K562 (cell line): ENCODE measurements around the gene PDGFD. TPM values are rescaled to one million over a fixed set of nuclear protein-coding genes. Genes with fewer than 3 reads are reported as not detected.

Source experiments
- AFF1 ChIP-seq, 2 experiments: fragments of 450-650 bp; IDR thresholded peaks; 2 replicates each; pipeline ENCODE4 v1.6.1; 2018; ENCODE audit warnings: mild to moderate bottlenecking in 2 of 2, low read depth in 1 of 2; ENCODE audit not compliant: partially characterized antibody in 2 of 2
- NR0B1 ChIP-seq: fragments of 450-650 bp; IDR thresholded peaks from one replicate; pipeline ENCODE4 v1.6.1; 2018; ENCODE audit warnings: mild to moderate bottlenecking, moderate library complexity; ENCODE audit not compliant: partially characterized antibody
- ZFP36 ChIP-seq: fragments of 150-350 bp; IDR thresholded peaks from 2 replicates; pipeline ENCODE4 v1.6.1; 2018; ENCODE audit warnings: low read length, low read depth; ENCODE audit not compliant: partially characterized antibody
- polyA plus RNA-seq, 8 experiments: library from polyadenylated mRNA; depleted of rRNA in 4 of 8; stranded (reverse) in 5 of 8; unstranded in 3 of 8; fragments of >200 nt; fragmentation: Nextera tagmentation in 2 of 8; fragmentation: Illumina TruSeq in 1 of 8; extraction: Ambion mirVana in 2 of 8; extraction: Trizol in 1 of 8; gene quantifications; 2 replicates each; pipeline versions ENCODE4 v1.2.1 to v1.2.3, GENCODE V29; 2011 to 2014; ENCODE audit warnings: inconsistent platforms in 1 of 8, missing spikeins in 1 of 8
- total RNA-seq, 7 experiments: library from RNA; depleted of rRNA in 6 of 7; stranded (reverse); fragments of >200 nt in 6 of 7; fragmentation: Illumina TruSeq in 2 of 7; extraction: Trizol in 2 of 7; gene quantifications; 2 replicates each; pipeline versions ENCODE4 v1.2.1 to v1.2.3, GENCODE V29; 2011 to 2021; ENCODE audit warnings: low replicate concordance in 1 of 7

The PDGFD gene
- total and polyA plus RNA-seq, 9 of the 15 experiments (the other 6 are each of a cell fraction or from before 2014, with no cell fraction given): 0.11 TPM; not detected in 8

DNA sequence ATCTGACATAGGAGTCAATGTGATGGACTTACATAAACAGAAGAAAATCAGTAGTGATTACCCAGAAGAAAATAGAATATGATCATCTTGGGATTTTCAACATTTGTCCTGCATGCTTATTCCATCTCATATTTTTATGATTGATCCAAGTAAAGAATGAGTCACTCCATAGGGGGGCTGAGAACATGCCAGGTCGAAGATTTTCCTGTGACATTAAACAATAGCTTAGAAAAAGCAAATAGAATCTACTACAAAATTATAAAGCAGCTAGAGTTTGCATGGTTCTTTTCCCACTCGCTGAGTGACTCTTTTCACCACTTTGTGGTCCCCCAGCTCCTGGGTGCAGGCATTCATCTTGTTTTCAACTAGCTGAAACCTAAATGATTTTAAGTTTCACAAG is 71.2 kb downstream of the PDGFD start (continued):
- TF ChIP-seq NR0B1 (no peak), ZFP36 (no peak), AFF1 (IDR thresholded peaks at IDR 0.05; ENCODE audit: low read depth in 1 of 2, partially characterized antibody in 2 of 2) (no peak)
